ENCODE results near the gene VAMP5.

Gene VAMP5

GRCh38 chr2:85561280-85562212, 22.7 kb upstream of the VAMP5 start, which contains the start of gene GGCX:
GGCX (minus strand) TSS chr2:85561493; CDS start chr2:85561428, 65 bp downstream.
- Mint-ChIP-seq H3K27ac (peak within 1 kb of the TSS; percentile 99), H3K9me3 (no peaks in the 10 kb centered on the region), H3K4me1 (ENCODE audit: low read depth) (peaks cover 46% of the 10 kb centered on the region), H3K27me3 (no peaks in the 10 kb centered on the region), H3K4me3 (peak within 1 kb of the TSS; percentile 98), H3K36me3 (ENCODE audit: low read depth) (peaks cover 10% of the 10 kb centered on the region)

GRCh38 chr2:85564144-85564563, 20.1 kb upstream of the VAMP5 start:
- Mint-ChIP-seq H3K27me3 (no peaks in the 10 kb centered on the region), H3K27ac (peak overlapping the region; percentile 41), H3K36me3 (ENCODE audit: low read depth) (no peaks in the 10 kb centered on the region), H3K9me3 (no peaks in the 10 kb centered on the region), H3K4me3 (no peak overlapping the region), H3K4me1 (ENCODE audit: low read depth) (peaks cover 34% of the 10 kb centered on the region)

- Mint-ChIP-seq H3K4me3 (no peak overlapping the region), H3K27me3 (no peaks in the 10 kb centered on the region)
Measured at GRCh38 chr2:85566265-85566664, 18.0 kb upstream of the VAMP5 start.

GRCh38 chr2:85575739-85576138, 8.5 kb upstream of the VAMP5 start:
- Mint-ChIP-seq H3K9me3 (no peaks in the 10 kb centered on the region), H3K27me3 (no peaks in the 10 kb centered on the region), H3K4me1 (ENCODE audit: low read depth) (peaks cover 30% of the 10 kb centered on the region), H3K36me3 (ENCODE audit: low read depth) (peaks cover 3% of the 10 kb centered on the region), H3K27ac (no peak overlapping the region), H3K4me3 (no peak overlapping the region)

More at GRCh38 chr2:85566265-85566664, 18.0 kb upstream of the VAMP5 start:
- Mint-ChIP-seq H3K9me3 (no peaks in the 10 kb centered on the region), H3K36me3 (ENCODE audit: low read depth) (no peaks in the 10 kb centered on the region), H3K27ac (no peak overlapping the region), H3K4me1 (ENCODE audit: low read depth) (peaks cover 16% of the 10 kb centered on the region)

- Mint-ChIP-seq H3K9me3 (no peaks in the 10 kb centered on the region), H3K4me1 (ENCODE audit: low read depth) (peaks cover 36% of the 10 kb centered on the region), H3K27me3 (no peaks in the 10 kb centered on the region), H3K4me3 (peak overlapping the region; percentile 97), H3K27ac (peak overlapping the region; percentile 86), H3K36me3 (ENCODE audit: low read depth) (peaks cover 11% of the 10 kb centered on the region)
Measured at GRCh38 chr2:85577063-85577385, 7.2 kb upstream of the VAMP5 start.

GRCh38 chr2:85577386-85578242, 6.6 kb upstream of the VAMP5 start, which contains the start of gene VAMP8:
VAMP8 (plus strand) TSS chr2:85577586; CDS start chr2:85577647, 61 bp downstream.
- H3K9me3 Mint-ChIP-seq = no peaks in the 10 kb centered on the region
- H3K27me3 Mint-ChIP-seq = no peaks in the 10 kb centered on the region
- H3K4me1 Mint-ChIP-seq (ENCODE audit: low read depth) = peaks cover 40% of the 10 kb centered on the region
- peaks cover 16% of the 10 kb centered on the region for H3K36me3 Mint-ChIP-seq (ENCODE audit: low read depth)
- H3K4me3 Mint-ChIP-seq = peak within 1 kb of the TSS; percentile 97
- H3K27ac Mint-ChIP-seq = peak within 1 kb of the TSS; percentile 86

- peak overlapping the region; percentile 97 for H3K4me3 Mint-ChIP-seq
- peak overlapping the region; percentile 86 for H3K27ac Mint-ChIP-seq
- peaks cover 44% of the 10 kb centered on the region for H3K4me1 Mint-ChIP-seq (ENCODE audit: low read depth)
- H3K9me3 Mint-ChIP-seq = no peaks in the 10 kb centered on the region
- H3K36me3 Mint-ChIP-seq (ENCODE audit: low read depth) = peaks cover 21% of the 10 kb centered on the region
- no peaks in the 10 kb centered on the region for H3K27me3 Mint-ChIP-seq
Measured at GRCh38 chr2:85578243-85579180, 5.7 kb upstream of the VAMP5 start.

GRCh38 chr2:85579266-85579935, 4.8 kb upstream of the VAMP5 start:
- H3K27me3 Mint-ChIP-seq = no peaks in the 10 kb centered on the region
- H3K9me3 Mint-ChIP-seq = no peaks in the 10 kb centered on the region
- H3K36me3 Mint-ChIP-seq (ENCODE audit: low read depth) = peaks cover 21% of the 10 kb centered on the region
- H3K27ac Mint-ChIP-seq = peak overlapping the region; percentile 86
- peak overlapping the region; percentile 97 for H3K4me3 Mint-ChIP-seq
- peaks cover 51% of the 10 kb centered on the region for H3K4me1 Mint-ChIP-seq (ENCODE audit: low read depth)

- Mint-ChIP-seq H3K9me3 (no peaks in the 10 kb centered on the region), H3K27me3 (no peaks in the 10 kb centered on the region), H3K36me3 (ENCODE audit: low read depth) (peaks cover 21% of the 10 kb centered on the region), H3K27ac (peak overlapping the region; percentile 40), H3K4me1 (ENCODE audit: low read depth) (peaks cover 58% of the 10 kb centered on the region), H3K4me3 (no peak overlapping the region)
Measured at GRCh38 chr2:85580206-85580605, 4.0 kb upstream of the VAMP5 start.

- H3K36me3 Mint-ChIP-seq (ENCODE audit: low read depth) = peaks cover 21% of the 10 kb centered on the region
- H3K27ac Mint-ChIP-seq = no peak overlapping the region
- no peaks in the 10 kb centered on the region for H3K27me3 Mint-ChIP-seq
- H3K9me3 Mint-ChIP-seq = no peaks in the 10 kb centered on the region
- H3K4me3 Mint-ChIP-seq = no peak overlapping the region
- H3K4me1 Mint-ChIP-seq (ENCODE audit: low read depth) = peaks cover 66% of the 10 kb centered on the region
Measured at GRCh38 chr2:85582492-85582891, 1.7 kb upstream of the VAMP5 start.

- Mint-ChIP-seq H3K4me3 (peak overlapping the region; percentile 81), H3K9me3 (no peaks in the 10 kb centered on the region)
Measured at GRCh38 chr2:85583667-85584353, 421 bp upstream of the VAMP5 start.

GRCh38 chr2:85584857-85585780, 888 bp downstream of the VAMP5 start:
- Mint-ChIP-seq H3K36me3 (ENCODE audit: low read depth) (peaks cover 21% of the 10 kb centered on the region), H3K27ac (peak overlapping the region; percentile 81), H3K9me3 (no peaks in the 10 kb centered on the region), H3K27me3 (no peaks in the 10 kb centered on the region), H3K4me1 (ENCODE audit: low read depth) (peaks cover 49% of the 10 kb centered on the region), H3K4me3 (peak overlapping the region; percentile 81)

More at GRCh38 chr2:85583667-85584353, 421 bp upstream of the VAMP5 start:
- H3K4me1 Mint-ChIP-seq (ENCODE audit: low read depth) = peaks cover 60% of the 10 kb centered on the region
- H3K27me3 Mint-ChIP-seq = no peaks in the 10 kb centered on the region
- H3K27ac Mint-ChIP-seq = peak overlapping the region; percentile 83
- peaks cover 21% of the 10 kb centered on the region for H3K36me3 Mint-ChIP-seq (ENCODE audit: low read depth)
